Esophagus (tissue), 2 donors: ENCODE data around the gene S100A4. TPM values are rescaled to one million over a fixed set of nuclear protein-coding genes. Genes with fewer than 3 reads are reported as not detected.

Experiments
- H3K27ac ChIP-seq, 2 donors: one replicate each; pipeline ENCODE4 v1.5.1; 2013; ENCODE audit warnings: low read depth in 2 of 2, mild to moderate bottlenecking in 2 of 2, inconsistent platforms in 1 of 2, low read length in 1 of 2, moderate library complexity in 1 of 2
- H3K27me3 ChIP-seq, 2 donors: one replicate each; pipeline ENCODE4 v1.6.1; 2013; ENCODE audit warnings: low read length in 2 of 2, control low read depth in 1 of 2, mild to moderate bottlenecking in 1 of 2; ENCODE audit not compliant: insufficient read depth in 2 of 2, control insufficient read depth in 1 of 2
- H3K36me3 ChIP-seq, 2 donors: one replicate each; pipeline ENCODE4 v1.6.1; 2013; ENCODE audit warnings: low read length in 1 of 2; ENCODE audit not compliant: control insufficient read depth in 2 of 2, insufficient read depth in 2 of 2
- H3K4me1 ChIP-seq, 2 donors: one replicate each; pipeline ENCODE4 v1.6.1; 2013; ENCODE audit warnings: low read length in 1 of 2; ENCODE audit not compliant: control insufficient read depth in 2 of 2, insufficient read depth in 2 of 2
- H3K4me3 ChIP-seq, 2 donors: one replicate each; pipeline ENCODE4 v1.5.1; 2013; ENCODE audit warnings: low read length in 2 of 2, mild to moderate bottlenecking in 2 of 2, low read depth in 1 of 2, moderate library complexity in 1 of 2
- H3K9me3 ChIP-seq, 2 donors: one replicate each; pipeline ENCODE4 v1.6.1; 2013; ENCODE audit warnings: mild to moderate bottlenecking in 2 of 2, low read depth in 1 of 2, low read length in 1 of 2, moderate library complexity in 1 of 2; ENCODE audit not compliant: control insufficient read depth in 2 of 2, insufficient read depth in 1 of 2
- WGBS, 2 donors: extraction: QIAGEN DNeasy Blood & Tissue Kit; methylation state at CpG; one replicate each; pipeline ENCODE4 v1.1.7; 2013; 5-methylcytosine and 5-hydroxymethylcytosine counted together
- polyA plus RNA-seq, 2 donors: library from polyadenylated mRNA; stranded (reverse); fragments of 200-250 nt; gene quantifications; one replicate each; pipeline ENCODE4 v1.2.3, GENCODE V29; 2013
- donor health status: healthy with polysubstance abuse.
- donor health status: Bipolar disorder and iron deficiency.

S100A4 gene
- polyA plus RNA-seq, 2 donors: 145 to 249 TPM

DNA sequence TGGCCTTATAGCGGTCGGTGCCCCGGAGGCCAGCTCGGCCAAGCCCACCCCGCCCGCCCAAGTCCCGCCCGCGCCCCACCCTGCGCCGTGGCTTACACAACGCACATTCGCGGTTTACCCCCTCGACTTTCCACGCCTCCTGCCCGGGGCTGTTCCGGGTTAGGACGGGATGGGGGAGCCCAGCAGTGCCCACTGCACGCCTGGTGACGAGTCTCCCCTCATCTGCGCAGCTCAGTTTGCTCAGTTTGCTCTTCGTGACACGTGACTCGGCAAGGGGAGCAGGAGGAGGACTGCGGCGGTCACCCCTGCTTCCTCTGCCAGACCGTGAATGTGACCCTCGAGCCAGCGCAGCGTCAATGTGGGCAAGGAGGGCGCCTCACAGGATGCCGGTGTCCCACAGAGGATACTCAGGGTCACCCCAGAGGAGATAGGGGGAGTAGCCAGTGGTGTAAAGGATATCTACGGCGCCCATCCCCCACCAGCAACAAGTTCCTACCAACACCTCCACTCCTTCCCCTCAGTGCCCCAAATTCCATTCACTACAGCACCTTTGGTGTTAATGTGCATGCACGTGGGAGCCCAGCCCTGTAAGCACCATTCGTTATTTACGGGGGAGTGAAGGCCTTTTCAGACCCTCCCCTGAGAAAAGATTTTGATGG, 9.5 kb downstream of the S100A4 start:
- peaks cover 0 to 3% of the 10 kb centered on the region in 2 donors for H3K36me3 ChIP-seq
- no peaks in the 10 kb centered on the region for H3K9me3 ChIP-seq
- H3K4me3 ChIP-seq: peak overlapping the region; percentile 83 to 84
- H3K4me1 ChIP-seq: peaks cover 3 to 52% of the 10 kb centered on the region in 2 donors
- H3K27me3 ChIP-seq: no peaks in the 10 kb centered on the region
- peak overlapping the region; percentile 98 to 100 for H3K27ac ChIP-seq
- WGBS, 2 donors: 1% methylated on average over 30 to 38 of the region's 38 CpGs

DNA sequence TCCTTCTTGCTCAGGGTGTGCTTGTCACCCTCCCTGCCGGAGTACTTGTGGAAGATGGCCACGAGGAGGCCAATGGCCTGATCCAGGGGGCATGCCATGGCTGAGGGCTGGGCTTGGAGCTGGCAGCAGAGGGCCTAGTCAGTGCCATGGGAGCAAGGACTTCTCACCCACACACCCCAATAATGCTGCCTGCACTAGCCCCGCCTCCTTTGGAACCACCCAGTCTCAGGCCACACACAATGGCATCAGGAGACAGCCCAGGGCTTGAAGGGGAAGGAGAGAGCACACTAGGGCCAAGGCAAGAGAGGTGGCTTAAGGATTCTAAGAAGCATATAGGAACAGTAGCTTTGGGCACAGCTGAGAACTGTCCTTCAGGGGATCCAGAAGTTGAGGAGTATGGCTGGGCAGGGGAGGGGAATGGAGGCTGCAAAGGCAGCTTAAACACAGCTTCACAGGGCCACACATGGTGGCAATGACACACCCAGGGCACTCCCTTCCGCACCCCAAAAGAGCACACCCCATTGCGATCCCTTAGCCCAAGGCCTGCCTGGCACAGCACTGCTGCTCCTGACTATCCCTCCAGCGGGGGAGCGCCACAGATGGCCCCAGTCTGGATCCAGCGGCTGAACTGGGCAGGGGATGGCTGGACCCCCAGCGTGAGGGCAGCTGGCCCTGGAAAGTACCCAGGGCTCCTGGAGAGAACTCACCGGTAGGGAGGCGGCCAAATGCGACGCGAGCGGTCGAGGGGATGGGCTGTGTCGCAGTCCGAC, 10.2 kb downstream of the S100A4 start, which contains the start of gene S100A6:
S100A6 (minus strand) TSS at position 750 of the 770 bp plus-strand sequence; CDS start at position 98, 652 bp downstream.
- WGBS, 2 donors: 3 to 11% methylated on average over 18 of the region's 18 CpGs
- H3K27me3 ChIP-seq: no peaks in the 10 kb centered on the region
- H3K27ac ChIP-seq: peak within 1 kb of the TSS; percentile 98 to 100
- H3K36me3 ChIP-seq: peaks cover 0 to 3% of the 10 kb centered on the region in 2 donors
- peak within 1 kb of the TSS; percentile 83 to 84 for H3K4me3 ChIP-seq
- no peaks in the 10 kb centered on the region for H3K9me3 ChIP-seq
- H3K4me1 ChIP-seq: peaks cover 0 to 45% of the 10 kb centered on the region in 2 donors

DNA sequence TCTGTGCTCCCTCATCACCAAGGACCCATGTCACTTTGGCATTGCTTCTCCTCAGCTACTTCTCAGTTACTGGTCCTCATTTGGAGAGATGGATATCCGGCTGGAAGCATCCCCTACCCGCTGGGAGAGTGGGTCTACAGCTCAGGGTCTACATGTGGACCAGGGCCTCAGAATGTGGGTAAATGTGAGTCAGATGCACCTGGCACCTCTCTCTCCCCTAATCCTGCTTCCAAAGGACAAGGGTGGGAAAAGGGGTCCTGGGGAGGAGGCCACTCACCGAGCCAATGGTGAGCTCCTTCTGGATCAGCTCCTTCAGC, 10.7 kb downstream of the S100A4 start:
- H3K27ac ChIP-seq: peak overlapping the region; percentile 98 to 100
- H3K27me3 ChIP-seq: no peaks in the 10 kb centered on the region
- H3K4me3 ChIP-seq: peak overlapping the region; percentile 83 to 84
- no peaks in the 10 kb centered on the region for H3K9me3 ChIP-seq
- peaks cover 0 to 43% of the 10 kb centered on the region in 2 donors for H3K4me1 ChIP-seq
- WGBS, 2 donors: 42 to 60% methylated on average over 3 of the region's 3 CpGs
- peaks cover 0 to 3% of the 10 kb centered on the region in 2 donors for H3K36me3 ChIP-seq

DNA sequence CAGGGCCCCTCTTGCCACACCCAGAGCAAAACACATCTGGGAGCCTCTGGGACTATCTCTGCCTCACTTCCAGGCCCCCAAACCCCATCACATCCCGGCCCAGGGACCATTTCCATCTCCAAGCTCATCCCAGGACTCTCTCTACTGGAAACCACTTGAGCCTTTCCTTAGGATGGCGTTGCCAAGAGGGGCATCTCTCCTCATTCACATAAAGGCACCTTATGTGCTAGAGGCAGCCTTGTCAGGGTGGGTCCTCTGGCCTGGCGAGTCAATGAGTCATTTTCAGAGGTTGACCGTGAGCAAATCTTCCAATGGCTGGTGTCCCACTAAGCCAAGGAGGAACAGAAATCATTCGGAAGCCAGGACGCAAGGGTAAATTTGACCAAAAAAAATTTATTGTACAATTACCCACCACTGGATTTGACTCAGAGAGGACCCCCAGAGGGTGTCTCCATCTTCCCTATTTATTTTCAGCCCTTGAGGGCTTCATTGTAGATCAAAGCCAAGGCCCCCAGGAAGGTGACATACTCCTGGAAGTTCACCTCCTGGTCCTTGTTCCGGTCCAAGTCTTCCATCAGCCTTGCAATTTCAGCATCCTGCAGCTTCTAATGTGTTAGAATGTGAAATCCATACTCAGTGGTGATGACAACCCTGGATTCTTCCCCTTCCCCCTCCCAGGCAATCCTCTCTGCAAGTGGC, 11.2 kb downstream of the S100A4 start:
- Histone ChIP-seq H3K27ac (peak overlapping the region; percentile 98 to 100), H3K36me3 (peaks cover 0 to 3% of the 10 kb centered on the region in 2 donors), H3K27me3 (no peaks in the 10 kb centered on the region), H3K9me3 (no peaks in the 10 kb centered on the region), H3K4me1 (peaks cover 0 to 43% of the 10 kb centered on the region in 2 donors), H3K4me3 (peak overlapping the region; percentile 83 to 84)
- 42 to 54% methylated on average over 7 of the region's 7 CpGs for WGBS, 2 donors

DNA sequence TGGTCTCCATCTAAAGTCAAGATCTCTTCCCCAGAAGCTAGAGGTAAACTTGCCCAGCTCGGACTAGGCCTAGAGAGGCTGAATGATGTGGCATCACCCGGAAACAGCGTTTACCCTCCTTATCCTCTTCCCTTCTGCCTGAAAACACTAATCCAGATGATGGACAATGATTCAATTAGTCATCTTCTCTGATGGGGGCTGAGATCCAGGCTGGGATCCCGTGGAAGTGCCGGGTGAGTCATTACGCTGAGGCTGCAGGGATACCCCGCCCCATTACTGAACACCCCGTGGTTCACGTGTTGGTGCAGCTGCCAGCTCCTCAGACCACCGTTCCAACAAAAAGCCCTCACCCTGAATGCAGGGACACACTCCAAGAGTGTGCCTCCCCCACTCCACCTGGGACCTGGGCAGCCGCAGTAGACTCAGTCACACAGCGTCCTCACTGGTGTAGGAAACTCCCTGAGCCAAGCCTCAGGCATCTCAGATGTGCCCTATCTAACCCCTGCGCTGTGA, 11.9 kb downstream of the S100A4 start:
- H3K4me1 ChIP-seq: peaks cover 0 to 43% of the 10 kb centered on the region in 2 donors
- no peaks in the 10 kb centered on the region for H3K27me3 ChIP-seq
- 17 to 31% methylated on average over 13 of the region's 13 CpGs for WGBS, 2 donors
- no peaks in the 10 kb centered on the region for H3K9me3 ChIP-seq
- H3K36me3 ChIP-seq: peaks cover 0 to 3% of the 10 kb centered on the region in 2 donors
- peak overlapping the region; percentile 41 to 83 for H3K4me3 ChIP-seq
- H3K27ac ChIP-seq: peak overlapping the region; percentile 98 to 100

DNA sequence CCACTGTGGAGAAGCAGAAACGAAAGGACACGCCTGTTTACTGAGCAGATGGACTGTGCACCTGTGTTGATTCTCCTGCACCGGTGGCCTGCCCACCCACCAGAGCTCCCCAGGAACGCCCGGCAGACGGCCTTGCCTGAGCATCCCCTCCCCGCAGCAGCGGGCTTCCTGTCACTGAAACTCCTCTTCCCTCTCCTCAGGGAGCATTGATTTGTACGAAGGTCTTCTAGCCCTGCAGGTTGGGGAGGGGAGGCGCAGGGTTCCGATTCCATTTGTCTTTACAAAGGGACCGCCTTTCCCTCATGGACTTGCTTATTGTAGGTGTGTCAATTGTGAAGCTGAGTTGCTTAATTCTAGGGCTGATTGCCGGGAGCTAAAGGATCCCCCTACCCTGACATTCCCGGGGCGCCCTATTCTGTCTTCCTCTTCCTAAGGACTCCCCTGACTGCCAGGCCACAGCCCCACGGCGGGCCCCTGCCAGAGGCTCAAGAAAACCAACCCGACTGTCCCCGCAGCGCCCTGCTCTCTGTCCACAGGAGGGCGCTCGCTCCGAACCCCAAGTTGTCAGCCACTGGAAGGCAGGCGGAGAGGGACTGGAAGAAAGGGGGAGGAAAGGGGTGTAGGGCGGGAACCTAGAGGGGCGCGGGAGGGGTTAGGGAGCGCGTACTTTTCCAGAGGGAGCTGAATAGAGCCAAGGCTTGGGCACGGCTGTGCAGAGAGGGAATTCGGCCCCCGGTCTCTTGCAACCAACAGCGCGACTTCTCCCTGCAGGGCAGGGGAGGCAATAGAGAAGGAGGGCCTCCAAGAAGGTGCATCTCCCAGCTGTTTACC, 12.6 kb downstream of the S100A4 start:
- Histone ChIP-seq H3K9me3 (no peaks in the 10 kb centered on the region), H3K4me1 (peaks cover 0 to 39% of the 10 kb centered on the region in 2 donors), H3K27me3 (no peaks in the 10 kb centered on the region), H3K36me3 (peaks cover 0 to 3% of the 10 kb centered on the region in 2 donors), H3K27ac (peak overlapping the region; percentile 98 to 100), H3K4me3 (peak overlapping the region; percentile 41 to 83)
- WGBS, 2 donors: 14 to 21% methylated on average over 34 of the region's 34 CpGs

DNA sequence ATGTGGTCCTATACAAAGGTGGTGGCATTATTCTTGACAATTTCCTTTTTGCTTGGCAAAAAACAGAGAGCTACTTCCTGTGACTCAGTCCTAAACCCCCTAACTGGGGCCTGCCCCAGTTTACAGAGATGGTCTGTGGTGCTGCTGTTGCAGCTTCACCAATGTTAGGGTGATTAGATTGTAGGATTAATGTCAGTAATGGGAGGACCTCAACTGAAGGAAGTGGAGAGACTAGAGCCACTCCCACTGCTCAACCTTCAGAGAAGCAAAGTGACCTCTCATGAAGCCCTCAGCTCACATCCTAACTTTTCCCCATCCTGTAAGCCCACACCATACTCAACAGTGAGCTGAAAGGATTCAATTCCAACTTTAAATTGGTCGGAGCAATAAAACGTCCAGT, 13.4 kb downstream of the S100A4 start:
- Histone ChIP-seq H3K36me3 (peaks cover 0 to 3% of the 10 kb centered on the region in 2 donors), H3K27me3 (no peaks in the 10 kb centered on the region), H3K4me1 (peaks cover 0 to 39% of the 10 kb centered on the region in 2 donors), H3K9me3 (no peaks in the 10 kb centered on the region), H3K27ac (peak overlapping the region; percentile 53 to 98), H3K4me3 (no peak overlapping the region)
- WGBS, 2 donors: 67% methylated on average over 2 of the region's 2 CpGs

DNA sequence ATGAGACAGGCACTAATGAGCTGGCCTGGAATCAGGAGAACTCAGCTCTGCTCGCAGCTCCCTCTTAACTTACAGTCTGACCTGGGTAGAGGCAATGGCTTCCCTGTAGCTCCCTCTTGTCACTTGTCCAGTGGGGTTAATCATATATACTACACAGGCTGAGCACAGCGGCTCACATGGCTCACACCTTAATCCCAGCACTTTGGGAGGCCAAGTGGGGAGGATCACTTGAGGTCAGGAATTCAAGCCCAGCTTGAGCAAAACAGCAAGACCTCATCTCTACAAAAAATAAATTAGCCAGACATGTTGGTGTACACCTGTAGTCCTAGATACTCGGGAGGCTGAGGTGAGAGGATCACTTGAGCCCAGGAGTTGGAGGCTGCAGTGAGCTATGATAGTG, 14.0 kb downstream of the S100A4 start:
- H3K4me3 ChIP-seq: no peak overlapping the region
- WGBS, 2 donors: 90 to 91% methylated on average over 3 of the region's 3 CpGs
- H3K27me3 ChIP-seq: no peaks in the 10 kb centered on the region
- no peak overlapping the region for H3K27ac ChIP-seq
- no peaks in the 10 kb centered on the region for H3K9me3 ChIP-seq
- peaks cover 0 to 3% of the 10 kb centered on the region in 2 donors for H3K36me3 ChIP-seq
- H3K4me1 ChIP-seq: peaks cover 0 to 35% of the 10 kb centered on the region in 2 donors

DNA sequence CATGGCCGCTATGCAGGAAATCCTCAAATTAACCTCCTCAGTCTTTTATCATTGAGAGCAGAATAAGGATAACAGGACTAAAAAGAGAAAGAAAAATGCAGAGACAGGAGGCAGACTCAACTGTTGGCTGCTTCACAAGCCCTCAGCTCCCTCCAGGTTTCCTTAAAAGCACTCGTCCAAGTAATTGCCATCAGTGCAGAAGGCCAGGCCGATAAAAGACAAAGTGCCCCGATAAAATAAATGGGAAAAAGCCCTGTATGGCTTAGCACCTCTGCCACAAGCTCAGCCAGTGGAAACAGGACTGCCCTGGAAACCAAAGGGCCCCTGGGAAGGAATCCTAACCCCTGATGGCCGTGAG, 17.9 kb downstream of the S100A4 start:
- WGBS, 2 donors: 89% methylated on average over 5 of the region's 5 CpGs
- H3K36me3 ChIP-seq: no peaks in the 10 kb centered on the region
- no peaks in the 10 kb centered on the region for H3K9me3 ChIP-seq
- H3K27me3 ChIP-seq: no peaks in the 10 kb centered on the region
- H3K27ac ChIP-seq: peak overlapping the region in 1 of 2 donors; percentile 60
- H3K4me3 ChIP-seq: no peak overlapping the region
- H3K4me1 ChIP-seq: peaks cover 0 to 15% of the 10 kb centered on the region in 2 donors
